ENCODE data around the gene KIAA1755. TPM values are rescaled to one million over a fixed set of nuclear protein-coding genes. Genes with fewer than 3 reads are reported as not detected.
A peak's percentile ranks its signal among the peaks of the same experiment; 100 is the strongest.

Gene KIAA1755
- polyA plus RNA-seq, 1 experiment, result 2.9 TPM

GRCh38 chr20:38187517-38187916 is 73.0 kb downstream of the KIAA1755 start:
- H3K4me3 ChIP-seq (ENCODE audit: low read depth, low read length), result no peak overlapping the region
- TF ChIP-seq CTCF (IDR thresholded peaks at IDR 0.05; ENCODE audit: low read depth, low read length), result peak; percentile 45
- H3K27me3 ChIP-seq (ENCODE audit: control insufficient read depth, insufficient read depth, low read length), result no peaks in the 10 kb centered on the region
- ChIA-PET CTCF (interaction anchor here (0.6 to 1.1 kb wide), 4 partner anchors 9 to 133 kb away, joined by 4 read pairs; no protein-coding TSS in a partner anchor), POLR2A (no interaction called here)
- H3K27ac ChIP-seq (ENCODE audit: low read depth, low read length), result no peak overlapping the region
- no peak for DNase-seq (ENCODE audit: low read depth, low spot score)
- peaks cover 2% of the 10 kb centered on the region; the same call in 1 of the 2 replicates for H3K9me3 ChIP-seq (ENCODE audit: control insufficient read depth, insufficient read depth, low read length)

GRCh38 chr20:38186788-38187221 is 73.7 kb downstream of the KIAA1755 start:
- Histone ChIP-seq H3K4me3 (ENCODE audit: low read depth, low read length) (no peak overlapping the region), H3K9me3 (ENCODE audit: control insufficient read depth, insufficient read depth, low read length) (peaks cover 5% of the 10 kb centered on the region; the same call in 1 of the 2 replicates), H3K27ac (ENCODE audit: low read depth, low read length) (no peak overlapping the region), H3K27me3 (ENCODE audit: control insufficient read depth, insufficient read depth, low read length) (no peaks in the 10 kb centered on the region)
- no peak for DNase-seq (ENCODE audit: low read depth, low spot score)
- ChIA-PET POLR2A (no interaction called here), CTCF (interaction anchor here (0.9 to 1.1 kb wide), 3 partner anchors 10 to 35 kb away, joined by 4 read pairs; no protein-coding TSS in a partner anchor)
- no peak for TF ChIP-seq CTCF (IDR thresholded peaks at IDR 0.05; ENCODE audit: low read depth, low read length)

GRCh38 chr20:38184101-38184500 is 76.4 kb downstream of the KIAA1755 start:
- no peak for TF ChIP-seq CTCF (IDR thresholded peaks at IDR 0.05; ENCODE audit: low read depth, low read length)
- ChIA-PET CTCF (no interaction called here), POLR2A (no interaction called here)
- Histone ChIP-seq H3K9me3 (ENCODE audit: control insufficient read depth, insufficient read depth, low read length) (peaks cover 5% of the 10 kb centered on the region; the same call in 1 of the 2 replicates), H3K4me3 (ENCODE audit: low read depth, low read length) (no peak overlapping the region), H3K27ac (ENCODE audit: low read depth, low read length) (no peak overlapping the region), H3K27me3 (ENCODE audit: control insufficient read depth, insufficient read depth, low read length) (no peaks in the 10 kb centered on the region)
- DNase-seq (ENCODE audit: low read depth, low spot score), result no peak

GRCh38 chr20:38181971-38182370 is 78.6 kb downstream of the KIAA1755 start:
- H3K4me3 ChIP-seq (ENCODE audit: low read depth, low read length), result no peak overlapping the region
- TF ChIP-seq CTCF (IDR thresholded peaks at IDR 0.05; ENCODE audit: low read depth, low read length), result no peak
- H3K27ac ChIP-seq (ENCODE audit: low read depth, low read length), result no peak overlapping the region
- CTCF ChIA-PET, result interaction anchor here (0.8 to 1.4 kb wide), 2 partner anchors 42 to 124 kb away, joined by 3 read pairs; no protein-coding TSS in a partner anchor
- peaks cover 5% of the 10 kb centered on the region; the same call in 1 of the 2 replicates for H3K9me3 ChIP-seq (ENCODE audit: control insufficient read depth, insufficient read depth, low read length)
- DNase-seq (ENCODE audit: low read depth, low spot score), result no peak
- POLR2A ChIA-PET, result no interaction called here
- H3K27me3 ChIP-seq (ENCODE audit: control insufficient read depth, insufficient read depth, low read length), result no peaks in the 10 kb centered on the region

GRCh38 chr20:38181207-38181801 is 79.2 kb downstream of the KIAA1755 start:
- no peak for TF ChIP-seq CTCF (IDR thresholded peaks at IDR 0.05; ENCODE audit: low read depth, low read length)
- no peaks in the 10 kb centered on the region for H3K27me3 ChIP-seq (ENCODE audit: control insufficient read depth, insufficient read depth, low read length)
- ChIA-PET CTCF (interaction anchor here (1.3 to 1.4 kb wide), 2 partner anchors 39 to 124 kb away, joined by 3 read pairs; no protein-coding TSS in a partner anchor), POLR2A (no interaction called here)
- no peak overlapping the region for H3K4me3 ChIP-seq (ENCODE audit: low read depth, low read length)
- H3K27ac ChIP-seq (ENCODE audit: low read depth, low read length), result no peak overlapping the region
- peaks cover 5% of the 10 kb centered on the region; the same call in 1 of the 2 replicates for H3K9me3 ChIP-seq (ENCODE audit: control insufficient read depth, insufficient read depth, low read length)
- no peak for DNase-seq (ENCODE audit: low read depth, low spot score)
